B cell (primary cell): ENCODE measurements around the gene CEP55. TPM values are rescaled to one million over a fixed set of nuclear protein-coding genes. Genes with fewer than 3 reads are reported as not detected.

Experiments used
- ATAC-seq: fragments of 200-7000 bp; cut with Tn5 transposase; one replicate; pipeline ENCODE4 v1.10.0; 2021; ENCODE audit warnings: low read depth, mild to moderate bottlenecking, moderate number of reproducible peaks, moderate library complexity
- CTCF ChIA-PET: fragments of 350-600 bp; sonication (Branson Sonifier 250); formaldehyde crosslinking; loops from one replicate; lab custom pipeline; 2021; ENCODE audit warnings: antibody characterized with exemption, inconsistent platforms; lab: Charles Lee
- POLR2A ChIA-PET: fragments of 350-600 bp; sonication (Branson Sonifier 250); formaldehyde crosslinking; loops from one replicate; lab custom pipeline; 2021; ENCODE audit warnings: antibody characterized with exemption; lab: Charles Lee
- DNase-seq: peaks from one replicate; pipeline ENCODE4 v3.0.0; 2013
- H2AFZ ChIP-seq: 2 replicates; pipeline ENCODE4 v1.6.1; 2012; ENCODE audit warnings: mild to moderate bottlenecking, low read depth, low read length; ENCODE audit not compliant: insufficient read depth, poor library complexity, severe bottlenecking
- H3K27ac ChIP-seq, 2 donors: 1 replicate in 1 of 2; 2 replicates in 1 of 2; pipeline ENCODE4 v1.5.1; 2012 to 2013; ENCODE audit warnings: low read length in 2 of 2, mild to moderate bottlenecking in 2 of 2, moderate library complexity in 1 of 2
- H3K27me3 ChIP-seq, 4 experiments: fragments of 200-600 bp in 1 of 4; sonication (generic) in 1 of 4; replicated peaks in 1 of 4; 1 replicate in 2 of 4; 2 replicates in 2 of 4; pipeline versions ENCODE4 v1.6.1 to v1.7.0; 2013 to 2016; ENCODE audit warnings: low read length in 3 of 4, mild to moderate bottlenecking in 2 of 4, mixed read lengths in 1 of 4, moderate library complexity in 1 of 4; ENCODE audit not compliant: insufficient read depth in 4 of 4, control insufficient read depth in 3 of 4; ENCODE audit errors: control extremely low read depth in 1 of 4
- H3K36me3 ChIP-seq, 2 experiments: replicated peaks in 1 of 2; 1 replicate in 1 of 2; 2 replicates in 1 of 2; pipeline versions ENCODE4 v1.6.1 to v1.7.1; 2013; ENCODE audit warnings: low read length in 1 of 2; ENCODE audit not compliant: insufficient read depth in 2 of 2, control insufficient read depth in 1 of 2; ENCODE audit errors: control extremely low read depth in 1 of 2, extremely low read depth in 1 of 2
- H3K4me1 ChIP-seq, 2 donors: fragments of 200-600 bp in 1 of 2; sonication (generic) in 1 of 2; 1 replicate in 1 of 2; 2 replicates in 1 of 2; pipeline versions ENCODE4 v1.5.1 to v1.6.1; 2013 to 2017; ENCODE audit warnings: low read length in 2 of 2; ENCODE audit not compliant: control insufficient read depth in 2 of 2, insufficient read depth in 2 of 2
- H3K4me2 ChIP-seq: replicated peaks from 2 replicates; pipeline ENCODE3; 2012; ENCODE audit warnings: mild to moderate bottlenecking, low read depth, low read length; ENCODE audit not compliant: poor library complexity, severe bottlenecking
- H3K4me3 ChIP-seq, 5 experiments: fragments of 200-600 bp in 1 of 5; sonication (generic) in 1 of 5; 1 replicate in 3 of 5; 2 replicates in 2 of 5; pipeline versions ENCODE4 v1.5.1 to v1.7.0; 2011 to 2016; ENCODE audit warnings: low read length in 4 of 5, mild to moderate bottlenecking in 4 of 5, low read depth in 2 of 5, control low read depth in 1 of 5, moderate library complexity in 1 of 5; ENCODE audit not compliant: insufficient read depth in 1 of 5; ENCODE audit errors: control extremely low read depth in 1 of 5, extremely low read depth in 1 of 5
- H3K79me2 ChIP-seq: fragments of 200-600 bp; sonication (generic); one replicate; pipeline ENCODE4 v1.6.0; 2016; ENCODE audit warnings: low read length; ENCODE audit not compliant: control insufficient read depth, insufficient read depth
- H3K9ac ChIP-seq: fragments of 200-600 bp; sonication (generic); 2 replicates; pipeline ENCODE4 v1.6.1; 2017; ENCODE audit warnings: mild to moderate bottlenecking, low read length, moderate library complexity
- H3K9me3 ChIP-seq, 3 donors: one replicate each; pipeline versions ENCODE4 v1.6.1 to v1.7.1; 2013; ENCODE audit warnings: low read length in 2 of 3; ENCODE audit not compliant: control insufficient read depth in 2 of 3, insufficient read depth in 1 of 3; ENCODE audit errors: control extremely low read depth in 1 of 3
- H4K20me1 ChIP-seq: 2 replicates; pipeline ENCODE4 v1.6.0; 2012; ENCODE audit warnings: mild to moderate bottlenecking, low read length; ENCODE audit not compliant: insufficient read depth, control insufficient read depth, poor library complexity, severe bottlenecking
- H3K27ac Mint-ChIP-seq: one replicate; pipeline ENCODE4 v1.8.0; 2021; ENCODE audit warnings: mixed read lengths
- H3K27me3 Mint-ChIP-seq: one replicate; pipeline ENCODE4 v1.8.0; 2021; ENCODE audit warnings: mixed read lengths
- H3K4me1 Mint-ChIP-seq: one replicate; pipeline ENCODE4 v1.8.0; 2021; ENCODE audit warnings: mixed read lengths
- H3K4me3 Mint-ChIP-seq: one replicate; pipeline ENCODE4 v1.8.0; 2021; ENCODE audit warnings: mixed read lengths
- H3K9me3 Mint-ChIP-seq: one replicate; pipeline ENCODE4 v1.8.0; 2022; ENCODE audit warnings: mixed read lengths; ENCODE audit not compliant: insufficient read depth
- CTCF ChIP-seq: fragments of 200-600 bp; IDR thresholded peaks from one replicate; pipeline ENCODE4 v1.8.0; 2022; ENCODE audit warnings: antibody characterized with exemption, mild to moderate bottlenecking
- EZH2 ChIP-seq: IDR thresholded peaks from 2 replicates; pipeline ENCODE4 v1.6.1; 2012; ENCODE audit warnings: borderline replicate concordance, low read depth, mild to moderate bottlenecking, moderate library complexity, low read length; ENCODE audit not compliant: insufficient read depth, poor library complexity, severe bottlenecking
- WGBS: methylation state at CpG from one replicate; pipeline ENCODE4 v1.1.5; 2013; ENCODE audit warnings: missing lambda C conversion rate; ENCODE audit not compliant: insufficient coverage; 5-methylcytosine and 5-hydroxymethylcytosine counted together
- intact Hi-C: fragments of 100-400 bp; cut with micrococcal nuclease; formaldehyde crosslinking; loops from one replicate; pipeline ENCODE4 v1.10.0; 2022
- polyA minus RNA-seq: library from RNA; depleted of rRNA, polyadenylated mRNA; stranded (reverse); fragments of >200 nt; gene quantifications from 2 replicates; pipeline ENCODE4 v1.2.3, GENCODE V29; 2012
- polyA plus RNA-seq: library from polyadenylated mRNA; depleted of rRNA; stranded (reverse); fragments of >200 nt; gene quantifications from 2 replicates; pipeline ENCODE4 v1.2.3, GENCODE V29; 2012
- total RNA-seq, 2 donors: library from RNA; stranded (reverse); fragments of 120-200 nt in 1 of 2; gene quantifications; 1 replicate in 1 of 2; 2 replicates in 1 of 2; pipeline versions ENCODE4 v1.2.3 to v1.2.4, GENCODE V29; 2013 to 2022

The CEP55 gene
- total RNA-seq (0.19 and 0.27 TPM in 2 replicates), polyA plus RNA-seq (0.12 and 0.16 TPM in 2 replicates), polyA minus RNA-seq (0.21 and 0.43 TPM in 2 replicates)
- total RNA-seq (2013) = 0.61 TPM

- H3K4me1 ChIP-seq = peaks cover 8 to 16% of the 10 kb centered on the region in 2 donors
- no peaks in the 10 kb centered on the region for H4K20me1 ChIP-seq
- H3K27me3 ChIP-seq = peaks cover 0 to 4% (median 1%) of the 10 kb centered on the region in 4 experiments
- H3K36me3 ChIP-seq = no peaks in the 10 kb centered on the region
- H3K27ac Mint-ChIP-seq = peak within 1 kb of the TSS; percentile 67
- H2AFZ ChIP-seq = peak within 1 kb of the TSS; percentile 92
- no peaks in the 10 kb centered on the region for H3K9me3 ChIP-seq
- H3K9me3 Mint-ChIP-seq = no peaks in the 10 kb centered on the region
- no peaks in the 10 kb centered on the region for H3K79me2 ChIP-seq
- H3K4me3 Mint-ChIP-seq = peak within 1 kb of the TSS; percentile 93
- DNase-seq = peak; percentile 94
- peak within 1 kb of the TSS in 1 of 2 donors; percentile 44 for H3K27ac ChIP-seq
- peak; percentile 99 for ATAC-seq
- H3K27me3 Mint-ChIP-seq = peaks cover 8% of the 10 kb centered on the region
- ChIA-PET POLR2A (interaction anchor here (0.5 kb wide), 1 partner anchor 18 kb away, joined by 4 read pairs; no protein-coding TSS in a partner anchor), CTCF (interaction anchor here (1.8 to 2.2 kb wide), 4 partner anchors 11 to 121 kb away, joined by 4 to 10 read pairs (median 8); partner anchors contain the start of gene MYOF)
- WGBS = under 1% methylated on average over 68 of the region's 68 CpGs
- intact Hi-C loops = loop anchor here (1.0 to 5.0 kb wide), 8 partner anchors 14 to 1204 kb away; partner anchors contain the start of genes CPEB3, EXOC6, FRA10AC1 and HHEX
- H3K9ac ChIP-seq = peak within 1 kb of the TSS; percentile 84
- H3K4me1 Mint-ChIP-seq = peaks cover 15% of the 10 kb centered on the region
- H3K4me3 ChIP-seq = peak within 1 kb of the TSS; percentile 67 to 97 (median 81)
- peak within 1 kb of the TSS; percentile 86 for H3K4me2 ChIP-seq
- no peak for TF ChIP-seq EZH2
- TF ChIP-seq CTCF = no peak
Measured at GRCh38 chr10:93496322-93497041, at the start of gene CEP55. Gene CEP55 (plus strand): TSS chr10:93496612. CDS start chr10:93500052, 3,440 bp downstream.

GRCh38 chr10:93447019-93447418 is 49.4 kb upstream of the CEP55 start:
- intact Hi-C loops = no loop called here
- POLR2A ChIA-PET = no interaction called here
- no peak for ATAC-seq
- Mint-ChIP-seq H3K4me1 (peaks cover 2% of the 10 kb centered on the region), H3K9me3 (no peaks in the 10 kb centered on the region), H3K27me3 (no peaks in the 10 kb centered on the region), H3K4me3 (no peak overlapping the region), H3K27ac (no peak overlapping the region)
- WGBS = 100% methylated on average over 3 of the region's 6 CpGs
- no peaks in the 10 kb centered on the region for H3K79me2 ChIP-seq
- no peak for DNase-seq
- CTCF ChIA-PET = no interaction called here
- no peaks in the 10 kb centered on the region for H3K4me1 ChIP-seq
- no peak overlapping the region for H3K4me2 ChIP-seq
- no peak overlapping the region for H3K4me3 ChIP-seq
- H3K9ac ChIP-seq = no peak overlapping the region
- no peaks in the 10 kb centered on the region for H3K27me3 ChIP-seq
- H2AFZ ChIP-seq = no peak overlapping the region
- no peak for TF ChIP-seq EZH2
- no peak for TF ChIP-seq CTCF
- no peak overlapping the region for H3K27ac ChIP-seq
- no peaks in the 10 kb centered on the region for H3K36me3 ChIP-seq
- no peaks in the 10 kb centered on the region for H4K20me1 ChIP-seq
- H3K9me3 ChIP-seq = no peaks in the 10 kb centered on the region
